ENCODE data around the gene PAPPA.

PAPPA gene

DNA sequence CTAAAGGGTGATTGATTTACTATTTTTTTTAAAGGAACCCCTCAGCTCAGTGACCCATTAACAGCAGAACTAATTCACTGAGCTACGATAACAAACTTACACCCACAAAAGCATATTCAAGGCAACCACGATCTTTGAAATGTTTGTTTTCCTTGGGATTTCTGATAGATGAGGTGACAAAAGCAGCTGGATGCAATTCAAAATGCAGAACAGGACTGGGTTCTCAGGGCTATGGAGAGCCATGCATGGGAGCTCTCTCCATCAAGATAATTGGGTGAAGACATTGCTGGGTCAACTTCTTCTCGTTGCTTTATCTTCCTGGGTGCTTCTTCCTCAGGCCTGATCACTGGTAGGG lies 60.1 kb downstream of the PAPPA start:
- no peaks in the 10 kb centered on the region for H3K4me1 ChIP-seq (ENCODE audit: insufficient read depth, low read length)
- no peak overlapping the region for H3K4me3 ChIP-seq (ENCODE audit: low read depth in 1 of 2, low read length in 2 of 2)
- H3K36me3 ChIP-seq (ENCODE audit: insufficient read depth, low read length) = no peaks in the 10 kb centered on the region
- H3K9me3 ChIP-seq (ENCODE audit: low read length) = no peaks in the 10 kb centered on the region
- H3K27me3 ChIP-seq (ENCODE audit: control insufficient read depth in 1 of 2, insufficient read depth in 2 of 2, low read length in 2 of 2) = no peaks in the 10 kb centered on the region
- H3K9ac ChIP-seq (ENCODE audit: low read length) = no peak overlapping the region
- H3K27ac ChIP-seq (ENCODE audit: low read depth, low read length) = no peak overlapping the region

- H3K9me3 ChIP-seq (ENCODE audit: low read length) = no peaks in the 10 kb centered on the region
- no peak overlapping the region for H3K27ac ChIP-seq (ENCODE audit: low read depth, low read length)
- H3K36me3 ChIP-seq (ENCODE audit: insufficient read depth, low read length) = no peaks in the 10 kb centered on the region
- H3K27me3 ChIP-seq (ENCODE audit: control insufficient read depth in 1 of 2, insufficient read depth in 2 of 2, low read length in 2 of 2) = no peaks in the 10 kb centered on the region
- H3K9ac ChIP-seq (ENCODE audit: low read length) = no peak overlapping the region
- no peak overlapping the region for H3K4me3 ChIP-seq (ENCODE audit: low read depth in 1 of 2, low read length in 2 of 2)
- H3K4me1 ChIP-seq (ENCODE audit: insufficient read depth, low read length) = no peaks in the 10 kb centered on the region
These were observed 64.8 kb downstream of the PAPPA start for GRCh38 chr9:116218399-116218798.

- Histone ChIP-seq H3K36me3 (ENCODE audit: insufficient read depth, low read length) (no peaks in the 10 kb centered on the region), H3K4me3 (ENCODE audit: low read depth in 1 of 2, low read length in 2 of 2) (no peak overlapping the region), H3K9ac (ENCODE audit: low read length) (no peak overlapping the region), H3K27ac (ENCODE audit: low read depth, low read length) (no peak overlapping the region), H3K27me3 (ENCODE audit: control insufficient read depth in 1 of 2, insufficient read depth in 2 of 2, low read length in 2 of 2) (no peaks in the 10 kb centered on the region), H3K9me3 (ENCODE audit: low read length) (no peaks in the 10 kb centered on the region), H3K4me1 (ENCODE audit: insufficient read depth, low read length) (no peaks in the 10 kb centered on the region)
These were observed 66.1 kb downstream of the PAPPA start for GRCh38 chr9:116219686-116220085.

DNA sequence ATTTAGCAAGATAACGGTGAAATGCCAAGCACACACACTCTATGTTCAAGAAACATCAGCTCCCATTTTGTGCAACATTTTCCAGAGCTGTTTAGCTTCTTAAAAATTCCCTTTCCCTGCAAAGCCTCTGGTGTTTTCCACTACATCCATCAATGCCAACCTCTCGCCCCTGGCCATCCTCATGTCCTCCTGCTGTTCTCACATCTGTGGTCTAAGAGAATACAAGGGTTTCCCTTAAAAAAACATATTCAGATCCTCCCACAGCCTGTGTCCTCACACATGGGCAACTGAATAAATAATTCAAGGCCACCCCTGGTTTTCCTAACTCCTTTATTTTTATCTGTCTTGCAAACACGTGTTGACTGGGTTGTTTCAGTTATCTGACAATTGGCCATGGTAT lies 70.3 kb downstream of the PAPPA start:
- H3K36me3 ChIP-seq (ENCODE audit: insufficient read depth, low read length) = no peaks in the 10 kb centered on the region
- no peak overlapping the region for H3K4me3 ChIP-seq (ENCODE audit: low read depth in 1 of 2, low read length in 2 of 2)
- H3K27me3 ChIP-seq (ENCODE audit: control insufficient read depth in 1 of 2, insufficient read depth in 2 of 2, low read length in 2 of 2) = no peaks in the 10 kb centered on the region
- H3K4me1 ChIP-seq (ENCODE audit: insufficient read depth, low read length) = no peaks in the 10 kb centered on the region
- no peak overlapping the region for H3K27ac ChIP-seq (ENCODE audit: low read depth, low read length)
- H3K9ac ChIP-seq (ENCODE audit: low read length) = no peak overlapping the region
- no peaks in the 10 kb centered on the region for H3K9me3 ChIP-seq (ENCODE audit: low read length)

- H3K4me3 ChIP-seq (ENCODE audit: low read depth in 1 of 2, low read length in 2 of 2) = no peak overlapping the region
- H3K27me3 ChIP-seq (ENCODE audit: control insufficient read depth in 1 of 2, insufficient read depth in 2 of 2, low read length in 2 of 2) = no peaks in the 10 kb centered on the region
- no peaks in the 10 kb centered on the region for H3K36me3 ChIP-seq (ENCODE audit: insufficient read depth, low read length)
- H3K9ac ChIP-seq (ENCODE audit: low read length) = no peak overlapping the region
- no peaks in the 10 kb centered on the region for H3K9me3 ChIP-seq (ENCODE audit: low read length)
- no peaks in the 10 kb centered on the region for H3K4me1 ChIP-seq (ENCODE audit: insufficient read depth, low read length)
- H3K27ac ChIP-seq (ENCODE audit: low read depth, low read length) = no peak overlapping the region
These were observed 76.6 kb downstream of the PAPPA start for GRCh38 chr9:116230051-116230632.

DNA sequence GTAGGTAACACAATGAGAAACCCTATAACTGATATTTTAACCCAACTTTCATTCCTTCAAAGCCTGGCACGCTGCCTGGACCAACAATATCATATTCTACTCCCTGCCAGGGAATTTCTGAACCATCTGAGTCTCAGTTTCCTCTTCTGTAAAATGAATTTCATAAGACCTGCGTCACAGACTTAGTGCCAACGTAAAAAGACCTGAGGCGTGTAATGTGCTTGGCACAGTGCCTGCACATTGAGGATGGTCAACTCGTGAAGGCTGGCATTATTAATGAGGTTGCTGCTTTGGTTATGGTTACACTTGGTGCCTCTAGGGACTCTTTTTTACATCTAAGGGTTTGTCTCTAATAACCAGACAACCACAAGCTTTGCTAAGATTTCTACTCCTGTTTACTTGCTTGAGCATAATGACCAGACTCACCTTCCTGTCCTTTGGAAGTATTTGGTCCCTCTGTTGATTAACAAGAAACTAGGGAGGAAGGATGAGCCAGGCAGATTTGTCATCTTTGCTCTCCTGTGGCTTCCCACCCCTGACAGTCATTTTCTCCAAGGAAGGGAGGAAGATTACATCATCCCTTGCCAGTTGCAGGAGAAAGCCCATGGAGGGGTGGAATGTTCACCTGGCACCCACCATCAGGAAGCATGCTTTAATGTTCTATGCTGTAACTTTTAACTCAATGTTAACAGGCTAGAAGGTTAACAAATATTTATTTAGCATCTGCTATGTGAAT lies 79.0 kb downstream of the PAPPA start:
- no peaks in the 10 kb centered on the region for H3K4me1 ChIP-seq (ENCODE audit: insufficient read depth, low read length)
- no peak overlapping the region for H3K9ac ChIP-seq (ENCODE audit: low read length)
- H3K27ac ChIP-seq (ENCODE audit: low read depth, low read length) = no peak overlapping the region
- H3K27me3 ChIP-seq (ENCODE audit: control insufficient read depth in 1 of 2, insufficient read depth in 2 of 2, low read length in 2 of 2) = no peaks in the 10 kb centered on the region
- no peaks in the 10 kb centered on the region for H3K36me3 ChIP-seq (ENCODE audit: insufficient read depth, low read length)
- no peak overlapping the region for H3K4me3 ChIP-seq (ENCODE audit: low read depth in 1 of 2, low read length in 2 of 2)
- no peaks in the 10 kb centered on the region for H3K9me3 ChIP-seq (ENCODE audit: low read length)

DNA sequence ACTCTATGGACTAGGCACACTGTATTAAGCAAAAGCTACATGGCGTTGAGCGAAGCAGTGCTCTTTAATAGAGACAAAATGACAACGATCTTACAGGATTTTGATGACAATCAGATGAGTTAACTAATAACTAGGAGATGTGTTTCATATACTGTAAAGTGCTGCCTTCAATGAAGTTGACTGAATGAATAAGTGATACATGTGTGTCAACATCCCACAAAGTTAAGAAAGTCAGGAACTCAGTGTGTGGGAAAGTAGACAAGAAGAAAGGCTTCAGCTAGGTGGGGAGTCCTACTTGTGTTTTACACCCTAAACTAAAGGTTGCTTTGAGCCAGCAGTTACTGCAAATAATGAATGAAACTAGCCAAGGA lies 79.6 kb downstream of the PAPPA start:
- Histone ChIP-seq H3K9ac (ENCODE audit: low read length) (no peak overlapping the region), H3K4me1 (ENCODE audit: insufficient read depth, low read length) (no peaks in the 10 kb centered on the region), H3K36me3 (ENCODE audit: insufficient read depth, low read length) (no peaks in the 10 kb centered on the region), H3K27me3 (ENCODE audit: control insufficient read depth in 1 of 2, insufficient read depth in 2 of 2, low read length in 2 of 2) (no peaks in the 10 kb centered on the region), H3K9me3 (ENCODE audit: low read length) (no peaks in the 10 kb centered on the region), H3K27ac (ENCODE audit: low read depth, low read length) (no peak overlapping the region), H3K4me3 (ENCODE audit: low read depth in 1 of 2, low read length in 2 of 2) (no peak overlapping the region)

- H3K9ac ChIP-seq (ENCODE audit: low read length) = no peak overlapping the region
- no peak overlapping the region for H3K27ac ChIP-seq (ENCODE audit: low read depth, low read length)
- no peak overlapping the region for H3K4me3 ChIP-seq (ENCODE audit: low read depth in 1 of 2, low read length in 2 of 2)
- H3K36me3 ChIP-seq (ENCODE audit: insufficient read depth, low read length) = no peaks in the 10 kb centered on the region
- no peaks in the 10 kb centered on the region for H3K4me1 ChIP-seq (ENCODE audit: insufficient read depth, low read length)
- no peaks in the 10 kb centered on the region for H3K27me3 ChIP-seq (ENCODE audit: control insufficient read depth in 1 of 2, insufficient read depth in 2 of 2, low read length in 2 of 2)
- H3K9me3 ChIP-seq (ENCODE audit: low read length) = no peaks in the 10 kb centered on the region
These were observed 80.5 kb downstream of the PAPPA start for GRCh38 chr9:116234081-116234480.

DNA sequence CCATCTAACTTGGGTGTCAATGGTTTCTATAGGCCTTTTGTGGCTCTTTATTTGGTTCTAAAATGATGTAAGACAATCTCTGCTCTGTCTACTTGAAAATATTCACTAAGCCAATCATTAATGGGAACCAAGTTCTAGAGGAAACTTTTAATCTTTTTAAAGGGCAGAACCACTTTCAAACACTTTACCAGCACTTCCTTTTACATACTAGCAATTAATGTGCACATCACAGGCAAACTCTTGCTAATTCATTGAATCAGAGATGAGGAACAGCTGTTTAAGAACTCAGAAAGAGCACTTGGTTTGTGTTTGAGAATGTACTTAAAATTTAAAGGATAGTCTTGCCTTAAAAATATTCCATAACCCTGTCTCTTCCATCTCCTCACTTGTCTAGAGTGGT lies 83.4 kb downstream of the PAPPA start:
- H3K9me3 ChIP-seq (ENCODE audit: low read length) = no peaks in the 10 kb centered on the region
- no peaks in the 10 kb centered on the region for H3K4me1 ChIP-seq (ENCODE audit: insufficient read depth, low read length)
- H3K36me3 ChIP-seq (ENCODE audit: insufficient read depth, low read length) = no peaks in the 10 kb centered on the region
- no peaks in the 10 kb centered on the region for H3K27me3 ChIP-seq (ENCODE audit: control insufficient read depth in 1 of 2, insufficient read depth in 2 of 2, low read length in 2 of 2)
- no peak overlapping the region for H3K27ac ChIP-seq (ENCODE audit: low read depth, low read length)
- H3K4me3 ChIP-seq (ENCODE audit: low read depth in 1 of 2, low read length in 2 of 2) = no peak overlapping the region
- no peak overlapping the region for H3K9ac ChIP-seq (ENCODE audit: low read length)

DNA sequence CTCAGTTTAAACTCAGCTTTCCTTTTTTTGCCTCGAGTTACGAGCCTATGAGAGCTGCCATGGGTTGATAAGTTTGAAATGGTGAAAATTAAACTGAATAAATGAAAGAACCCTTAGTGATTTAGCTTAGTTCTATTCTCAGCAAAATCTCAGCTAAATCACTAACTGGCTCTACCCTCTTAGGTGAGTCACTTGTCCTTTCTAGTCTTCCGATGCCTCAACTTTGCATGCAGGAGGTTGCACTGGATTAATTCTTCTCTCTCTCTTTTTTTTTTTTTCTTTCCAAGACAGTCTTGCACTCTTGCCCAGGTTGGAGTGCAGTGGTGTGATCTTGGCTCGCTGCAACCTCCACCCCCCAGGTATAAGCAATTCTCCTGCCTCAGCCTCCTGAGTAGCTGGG lies 83.9 kb downstream of the PAPPA start:
- Histone ChIP-seq H3K9me3 (ENCODE audit: low read length) (no peaks in the 10 kb centered on the region), H3K27me3 (ENCODE audit: control insufficient read depth in 1 of 2, insufficient read depth in 2 of 2, low read length in 2 of 2) (no peaks in the 10 kb centered on the region), H3K4me1 (ENCODE audit: insufficient read depth, low read length) (no peaks in the 10 kb centered on the region), H3K27ac (ENCODE audit: low read depth, low read length) (no peak overlapping the region), H3K9ac (ENCODE audit: low read length) (no peak overlapping the region), H3K36me3 (ENCODE audit: insufficient read depth, low read length) (no peaks in the 10 kb centered on the region), H3K4me3 (ENCODE audit: low read depth in 1 of 2, low read length in 2 of 2) (no peak overlapping the region)

- no peaks in the 10 kb centered on the region for H3K9me3 ChIP-seq (ENCODE audit: low read length)
- H3K27ac ChIP-seq (ENCODE audit: low read depth, low read length) = no peak overlapping the region
- H3K4me3 ChIP-seq (ENCODE audit: low read depth in 1 of 2, low read length in 2 of 2) = no peak overlapping the region
- no peaks in the 10 kb centered on the region for H3K36me3 ChIP-seq (ENCODE audit: insufficient read depth, low read length)
- H3K9ac ChIP-seq (ENCODE audit: low read length) = no peak overlapping the region
- H3K27me3 ChIP-seq (ENCODE audit: control insufficient read depth in 1 of 2, insufficient read depth in 2 of 2, low read length in 2 of 2) = no peaks in the 10 kb centered on the region
- H3K4me1 ChIP-seq (ENCODE audit: insufficient read depth, low read length) = no peaks in the 10 kb centered on the region
These were observed 84.6 kb downstream of the PAPPA start for GRCh38 chr9:116238225-116238624.

GRCh38 chr9:116238776-116239340 lies 85.3 kb downstream of the PAPPA start:
- Histone ChIP-seq H3K27ac (ENCODE audit: low read depth, low read length) (no peak overlapping the region), H3K4me3 (ENCODE audit: low read depth in 1 of 2, low read length in 2 of 2) (no peak overlapping the region), H3K4me1 (ENCODE audit: insufficient read depth, low read length) (no peaks in the 10 kb centered on the region), H3K36me3 (ENCODE audit: insufficient read depth, low read length) (no peaks in the 10 kb centered on the region), H3K27me3 (ENCODE audit: control insufficient read depth in 1 of 2, insufficient read depth in 2 of 2, low read length in 2 of 2) (no peaks in the 10 kb centered on the region), H3K9ac (ENCODE audit: low read length) (no peak overlapping the region), H3K9me3 (ENCODE audit: low read length) (no peaks in the 10 kb centered on the region)

All from muscle layer of colon (tissue), 2 donors.